ENCODE data around the gene IL10RA.
"Not testable (repeated sequence)": the region's sequence is repeated elsewhere in the genome, so short reads cannot be mapped to it uniquely, and the experiment has no call there.

IL10RA gene

GRCh38 chr11:117973503-117973860, 12.7 kb upstream of the IL10RA start:
- TF ChIP-seq CTCF (conservative IDR thresholded peaks at IDR 0.05; ENCODE audit: low read depth, low read length): no peak
- no peak overlapping the region for H3K4me3 ChIP-seq (ENCODE audit: low read length)
- no peak for DNase-seq (ENCODE audit: low read depth)

GRCh38 chr11:117976445-117976844, 9.7 kb upstream of the IL10RA start:
- TF ChIP-seq CTCF (conservative IDR thresholded peaks at IDR 0.05; ENCODE audit: low read depth, low read length): no peak

GRCh38 chr11:117977029-117977428, 9.2 kb upstream of the IL10RA start:
- no peak for TF ChIP-seq CTCF (conservative IDR thresholded peaks at IDR 0.05; ENCODE audit: low read depth, low read length)
- DNase-seq (ENCODE audit: low read depth): no peak
- no peak overlapping the region for H3K4me3 ChIP-seq (ENCODE audit: low read length)

More at GRCh38 chr11:117976445-117976844, 9.7 kb upstream of the IL10RA start:
- DNase-seq (ENCODE audit: low read depth): no peak
- no peak overlapping the region for H3K4me3 ChIP-seq (ENCODE audit: low read length)

- H3K4me3 ChIP-seq (ENCODE audit: low read length); DNase-seq (ENCODE audit: low read depth): not testable (repeated sequence)
These were observed 8.5 kb upstream of the IL10RA start for GRCh38 chr11:117977612-117978264.

GRCh38 chr11:117978291-117978910, 7.8 kb upstream of the IL10RA start:
- DNase-seq (ENCODE audit: low read depth); H3K4me3 ChIP-seq (ENCODE audit: low read length): not testable (repeated sequence)

GRCh38 chr11:117978991-117979390, 7.2 kb upstream of the IL10RA start:
- TF ChIP-seq CTCF (conservative IDR thresholded peaks at IDR 0.05; ENCODE audit: low read depth, low read length): no peak
- H3K4me3 ChIP-seq (ENCODE audit: low read length): no peak overlapping the region
- DNase-seq (ENCODE audit: low read depth): no peak

GRCh38 chr11:117979481-117980211, 6.5 kb upstream of the IL10RA start:
- DNase-seq (ENCODE audit: low read depth): no peak
- H3K4me3 ChIP-seq (ENCODE audit: low read length): no peak overlapping the region
- no peak for TF ChIP-seq CTCF (conservative IDR thresholded peaks at IDR 0.05; ENCODE audit: low read depth, low read length)

GRCh38 chr11:117980280-117980679, 5.9 kb upstream of the IL10RA start:
- H3K4me3 ChIP-seq (ENCODE audit: low read length): no peak overlapping the region
- no peak for TF ChIP-seq CTCF (conservative IDR thresholded peaks at IDR 0.05; ENCODE audit: low read depth, low read length)
- no peak for DNase-seq (ENCODE audit: low read depth)

Data from retinal pigment epithelial cell (primary cell).